ENCODE data around the gene ALG1L2.
"Not testable (repeated sequence)": the region's sequence is repeated elsewhere in the genome, so short reads cannot be mapped to it uniquely, and the experiment has no call there.

The ALG1L2 gene

DNA sequence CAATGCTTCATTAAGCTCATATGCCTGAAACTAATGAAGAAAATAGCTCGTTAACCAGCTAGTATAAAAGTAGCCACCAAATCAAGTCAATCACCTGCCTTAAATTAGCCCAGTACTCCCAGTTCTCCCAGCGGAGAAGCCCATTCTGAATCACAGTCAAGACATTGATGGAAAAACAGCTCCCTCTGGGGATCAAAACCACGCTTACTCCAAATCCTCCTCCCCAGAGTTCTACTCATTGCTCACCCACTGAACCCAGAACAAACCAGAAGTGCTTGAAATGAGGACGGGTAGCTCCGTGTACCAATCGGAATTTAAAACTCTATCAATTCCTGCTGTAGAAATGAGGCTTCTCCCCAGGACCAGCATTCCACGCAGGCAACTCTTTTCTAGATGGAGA, 54.7 kb downstream of the ALG1L2 start:
- DNase-seq, result not testable (repeated sequence)

GRCh38 chr3:130137685-130138084, 56.1 kb downstream of the ALG1L2 start:
- DNase-seq, result not testable (repeated sequence)

GRCh38 chr3:130138992-130139391, 57.4 kb downstream of the ALG1L2 start:
- DNase-seq, result not testable (repeated sequence)

DNA sequence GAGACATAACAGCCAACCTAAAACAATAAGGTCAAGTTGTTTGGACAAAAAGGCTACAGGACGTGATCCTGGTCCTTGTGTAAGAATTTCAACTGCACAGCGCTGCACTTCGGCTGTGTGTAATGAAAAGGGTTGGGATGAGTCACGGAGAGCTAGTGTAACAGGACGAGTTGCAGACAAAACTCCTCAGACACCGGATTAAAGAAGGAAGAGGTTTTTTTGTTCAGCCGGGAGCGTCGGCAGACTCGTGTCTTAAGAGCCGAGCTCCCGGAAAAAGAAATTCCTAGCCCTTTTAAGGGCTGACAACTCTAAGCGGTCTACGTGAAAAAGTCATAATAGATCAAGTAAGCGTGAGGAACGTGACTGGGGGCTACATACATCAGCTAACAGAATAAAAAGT, 59.1 kb downstream of the ALG1L2 start:
- DNase-seq, result not testable (repeated sequence)

DNA sequence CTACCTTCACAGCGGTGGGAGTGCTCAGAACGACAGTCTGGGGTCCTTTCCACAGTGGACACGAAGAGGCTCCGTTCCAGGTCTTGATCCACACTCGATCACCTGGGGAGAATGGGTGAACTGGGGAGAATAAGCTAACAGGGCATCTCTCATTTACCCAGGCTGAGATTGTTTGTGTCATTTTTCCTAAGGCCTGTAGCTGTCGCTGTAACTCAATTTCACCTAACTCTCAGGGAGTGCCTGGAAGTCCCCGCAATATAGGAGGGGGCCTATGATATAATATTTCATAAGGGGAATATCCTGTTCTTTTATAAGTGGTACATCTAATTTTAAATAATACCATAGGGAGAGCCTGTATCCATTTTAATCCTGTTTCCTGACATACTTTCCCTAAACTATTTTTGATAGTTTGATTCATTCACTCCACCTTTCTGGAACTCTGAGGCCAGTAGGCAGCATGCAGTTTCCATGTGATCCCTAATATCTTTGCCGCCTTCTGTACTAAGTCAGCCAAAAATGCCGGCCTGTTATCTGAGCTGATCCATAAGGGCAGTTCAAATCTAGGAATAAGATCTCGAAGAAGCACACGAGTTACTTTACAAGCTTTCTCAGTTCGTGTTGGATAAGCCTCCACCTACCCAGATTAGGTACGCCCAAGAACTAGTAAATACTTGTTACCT, 62.2 kb downstream of the ALG1L2 start:
- DNase-seq, result not testable (repeated sequence)

GRCh38 chr3:130144328-130144650, 62.7 kb downstream of the ALG1L2 start:
- DNase-seq, result not testable (repeated sequence)

- DNase-seq, result not testable (repeated sequence)
Observed at GRCh38 chr3:130145456-130145855, 63.8 kb downstream of the ALG1L2 start.

- DNase-seq, result not testable (repeated sequence)
Observed at GRCh38 chr3:130146465-130146864, 64.8 kb downstream of the ALG1L2 start.

Measured in cerebellar nuclear complex (tissue), 1 donor.